ENCODE measurements around the gene EPN2. TPM values are rescaled to one million over a fixed set of nuclear protein-coding genes. Genes with fewer than 3 reads are reported as not detected.

Gene EPN2
- total and polyA plus RNA-seq, 10 of the 15 experiments (the other 5 are each of a cell fraction or from before 2014, with no cell fraction given) = 0.26 to 8.4 (median 4.7) TPM

DNA sequence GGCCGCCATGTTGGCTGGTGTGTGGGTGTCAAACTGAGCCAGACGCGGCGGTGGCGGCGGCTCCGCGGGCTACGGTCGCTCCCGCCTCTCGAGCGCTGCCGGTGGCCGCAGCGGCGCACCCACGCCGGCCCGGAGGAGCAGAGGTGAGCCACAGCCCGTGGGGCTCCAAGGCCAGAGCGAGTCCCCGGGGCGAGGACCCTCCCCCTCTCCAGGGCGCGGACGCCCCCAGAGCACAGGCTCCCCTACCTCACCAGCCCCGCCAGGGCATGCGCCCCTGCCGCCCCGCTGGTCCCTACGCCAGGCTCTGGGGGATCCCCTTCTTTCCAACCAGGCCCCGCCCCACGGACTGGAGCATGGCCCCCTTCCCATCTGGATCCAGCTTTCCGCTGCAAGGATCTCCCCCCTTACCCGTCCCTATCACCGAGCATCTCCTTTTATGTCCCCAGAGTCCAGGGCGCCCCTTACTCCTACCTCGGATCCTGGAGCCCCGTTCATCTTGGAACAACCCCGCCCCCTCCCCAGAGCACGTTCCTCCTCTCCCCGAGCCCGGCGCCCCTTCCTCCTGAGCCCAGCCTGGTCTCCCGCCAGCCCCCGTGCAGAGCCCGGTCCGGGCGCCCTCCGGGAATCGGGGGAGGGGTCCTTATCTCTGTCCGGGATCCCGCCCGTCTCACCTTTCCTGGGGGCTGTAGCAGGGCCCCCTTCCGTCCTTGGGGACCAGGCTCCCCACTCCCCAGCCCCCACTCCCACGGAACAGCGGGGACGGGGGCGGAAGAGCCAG is 412 bp downstream of the EPN2 start (continued):
- TF ChIP-seq, protein P1, sequence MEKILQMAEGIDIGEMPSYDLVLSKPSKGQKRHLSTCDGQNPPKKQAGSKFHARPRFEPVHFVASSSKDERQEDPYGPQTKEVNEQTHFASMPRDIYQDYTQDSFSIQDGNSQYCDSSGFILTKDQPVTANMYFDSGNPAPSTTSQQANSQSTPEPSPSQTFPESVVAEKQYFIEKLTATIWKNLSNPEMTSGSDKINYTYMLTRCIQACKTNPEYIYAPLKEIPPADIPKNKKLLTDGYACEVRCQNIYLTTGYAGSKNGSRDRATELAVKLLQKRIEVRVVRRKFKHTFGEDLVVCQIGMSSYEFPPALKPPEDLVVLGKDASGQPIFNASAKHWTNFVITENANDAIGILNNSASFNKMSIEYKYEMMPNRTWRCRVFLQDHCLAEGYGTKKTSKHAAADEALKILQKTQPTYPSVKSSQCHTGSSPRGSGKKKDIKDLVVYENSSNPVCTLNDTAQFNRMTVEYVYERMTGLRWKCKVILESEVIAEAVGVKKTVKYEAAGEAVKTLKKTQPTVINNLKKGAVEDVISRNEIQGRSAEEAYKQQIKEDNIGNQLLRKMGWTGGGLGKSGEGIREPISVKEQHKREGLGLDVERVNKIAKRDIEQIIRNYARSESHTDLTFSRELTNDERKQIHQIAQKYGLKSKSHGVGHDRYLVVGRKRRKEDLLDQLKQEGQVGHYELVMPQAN (conservative IDR thresholded peaks at IDR 0.05) = peak; percentile 59; the same call in 1 of the 2 replicates
- peak; percentile 79 for TF ChIP-seq DPF2 (IDR thresholded peaks at IDR 0.05)
- TF ChIP-seq IKZF1 (conservative IDR thresholded peaks at IDR 0.05) = peak; percentile 61
- TF ChIP-seq RUNX3 (IDR thresholded peaks at IDR 0.05; ENCODE audit: low read length) = 0 out of 2 replicates have a peak, but pooled peaks have one; percentile 13
- TF ChIP-seq IKZF2 (IDR thresholded peaks at IDR 0.05) = 0 out of 4 replicates have a peak, but pooled peaks of 1 of the 2 experiments have one; percentile 18
- TF ChIP-seq CEBPB (IDR thresholded peaks at IDR 0.05; ENCODE audit: borderline replicate concordance in 1 of 2, low read depth in 2 of 2, low read length in 2 of 2) = no peak
- TF ChIP-seq MXI1 (IDR thresholded peaks at IDR 0.05; ENCODE audit: low read depth, low read length) = no peak
- TF ChIP-seq, protein P2, sequence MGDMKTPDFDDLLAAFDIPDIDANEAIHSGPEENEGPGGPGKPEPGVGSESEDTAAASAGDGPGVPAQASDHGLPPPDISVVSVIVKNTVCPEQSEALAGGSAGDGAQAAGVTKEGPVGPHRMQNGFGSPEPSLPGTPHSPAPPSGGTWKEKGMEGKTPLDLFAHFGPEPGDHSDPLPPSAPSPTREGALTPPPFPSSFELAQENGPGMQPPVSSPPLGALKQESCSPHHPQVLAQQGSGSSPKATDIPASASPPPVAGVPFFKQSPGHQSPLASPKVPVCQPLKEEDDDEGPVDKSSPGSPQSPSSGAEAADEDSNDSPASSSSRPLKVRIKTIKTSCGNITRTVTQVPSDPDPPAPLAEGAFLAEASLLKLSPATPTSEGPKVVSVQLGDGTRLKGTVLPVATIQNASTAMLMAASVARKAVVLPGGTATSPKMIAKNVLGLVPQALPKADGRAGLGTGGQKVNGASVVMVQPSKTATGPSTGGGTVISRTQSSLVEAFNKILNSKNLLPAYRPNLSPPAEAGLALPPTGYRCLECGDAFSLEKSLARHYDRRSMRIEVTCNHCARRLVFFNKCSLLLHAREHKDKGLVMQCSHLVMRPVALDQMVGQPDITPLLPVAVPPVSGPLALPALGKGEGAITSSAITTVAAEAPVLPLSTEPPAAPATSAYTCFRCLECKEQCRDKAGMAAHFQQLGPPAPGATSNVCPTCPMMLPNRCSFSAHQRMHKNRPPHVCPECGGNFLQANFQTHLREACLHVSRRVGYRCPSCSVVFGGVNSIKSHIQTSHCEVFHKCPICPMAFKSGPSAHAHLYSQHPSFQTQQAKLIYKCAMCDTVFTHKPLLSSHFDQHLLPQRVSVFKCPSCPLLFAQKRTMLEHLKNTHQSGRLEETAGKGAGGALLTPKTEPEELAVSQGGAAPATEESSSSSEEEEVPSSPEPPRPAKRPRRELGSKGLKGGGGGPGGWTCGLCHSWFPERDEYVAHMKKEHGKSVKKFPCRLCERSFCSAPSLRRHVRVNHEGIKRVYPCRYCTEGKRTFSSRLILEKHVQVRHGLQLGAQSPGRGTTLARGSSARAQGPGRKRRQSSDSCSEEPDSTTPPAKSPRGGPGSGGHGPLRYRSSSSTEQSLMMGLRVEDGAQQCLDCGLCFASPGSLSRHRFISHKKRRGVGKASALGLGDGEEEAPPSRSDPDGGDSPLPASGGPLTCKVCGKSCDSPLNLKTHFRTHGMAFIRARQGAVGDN (IDR thresholded peaks at IDR 0.05) = 0 out of 2 replicates have a peak, but pooled peaks have one; percentile 40
- TF ChIP-seq SMARCA5 (IDR thresholded peaks at IDR 0.05) = peak; percentile 64; the same call in 1 of the 2 replicates

Data from GM12878 (cell line).